GM21528 (cell line): ENCODE measurements around the gene CCDC85B.

Experiments
- ATAC-seq: cut with Tn5 transposase; IDR thresholded peaks from one replicate; pipeline ENCODE4 v1.9.1; 2021; ENCODE audit warnings: mild to moderate bottlenecking, moderate library complexity; ENCODE audit not compliant: unreplicated experiment, low FRiP score

Gene CCDC85B

DNA sequence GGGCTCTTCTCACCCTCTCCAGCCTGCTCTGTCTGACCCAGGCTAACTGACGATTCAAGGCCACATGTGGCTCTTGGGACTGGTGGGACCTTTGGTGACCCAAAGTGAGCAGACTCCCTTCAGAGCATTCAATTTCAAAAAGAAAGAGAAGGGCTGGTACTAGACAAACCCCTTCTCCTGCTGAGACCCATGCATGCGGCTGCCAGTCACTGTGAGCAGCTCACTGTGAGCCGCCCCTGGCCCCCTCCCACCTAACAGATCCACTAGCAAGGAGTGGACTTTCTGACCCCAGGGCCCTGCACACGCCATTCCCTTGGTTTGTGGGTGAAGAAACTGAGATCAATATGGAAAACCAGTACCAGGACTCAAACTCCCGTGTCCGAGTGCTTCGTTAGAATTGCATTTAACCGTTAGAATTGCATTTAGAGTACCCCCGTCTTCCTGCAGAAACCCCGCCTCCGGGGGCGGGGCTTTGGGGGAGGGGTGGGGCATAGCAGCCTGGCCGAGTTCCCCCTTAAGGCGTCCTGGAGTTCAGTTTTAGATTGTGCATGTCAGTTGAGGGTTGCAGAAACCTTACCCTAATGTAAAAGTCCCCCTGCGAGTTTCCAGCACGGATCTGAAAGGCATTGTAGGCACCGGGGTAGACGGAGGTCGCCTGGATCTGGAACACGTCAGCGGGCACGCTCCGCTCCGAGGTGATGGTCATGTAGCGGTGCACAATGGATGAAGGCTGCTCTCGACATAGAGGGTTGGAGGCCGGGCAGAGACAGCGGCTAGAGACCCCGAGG lies 23.0 kb upstream of the CCDC85B start:
- ATAC-seq = no peak

GRCh38 chr11:65868076-65868667 lies 22.3 kb upstream of the CCDC85B start:
- ATAC-seq = no peak

DNA sequence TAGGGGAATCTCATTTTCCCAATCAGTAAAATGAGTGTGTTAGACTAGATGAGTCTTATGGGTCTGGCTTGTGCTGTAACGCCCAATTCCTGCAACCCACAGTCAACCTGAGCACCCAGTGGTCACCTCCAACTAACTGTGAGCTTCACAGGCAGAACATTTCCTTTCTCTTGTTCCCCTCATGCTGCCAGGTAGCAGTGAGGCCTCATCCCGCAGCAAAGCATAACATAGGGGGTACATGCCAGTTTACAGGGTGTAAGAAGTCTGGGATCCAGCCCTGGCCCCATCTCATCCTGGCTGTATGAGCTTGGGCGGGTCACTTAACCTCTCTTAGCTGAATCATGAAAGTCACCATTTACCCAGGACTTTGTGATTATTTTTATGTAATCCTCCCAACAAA lies 21.6 kb upstream of the CCDC85B start:
- ATAC-seq = no peak

- no peak for ATAC-seq
These were observed 20.7 kb upstream of the CCDC85B start for GRCh38 chr11:65869643-65870306.

DNA sequence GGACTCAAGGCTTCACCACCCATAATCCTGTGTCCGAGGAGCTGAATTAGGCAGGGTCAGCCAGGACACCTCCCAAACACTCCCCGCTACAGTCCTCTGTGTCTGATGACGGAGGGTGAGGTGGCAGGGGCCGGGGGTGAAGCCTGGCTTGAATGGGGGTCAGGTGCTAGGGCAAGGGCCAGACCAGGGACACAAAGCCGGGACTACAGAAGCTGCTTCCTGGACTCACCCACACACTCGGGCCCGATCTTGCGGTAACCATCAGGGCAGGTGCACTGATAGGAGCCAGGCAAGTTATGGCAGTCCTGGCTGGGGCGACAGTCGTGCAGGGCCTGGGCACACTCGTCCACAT lies 20.2 kb upstream of the CCDC85B start:
- no peak for ATAC-seq

DNA sequence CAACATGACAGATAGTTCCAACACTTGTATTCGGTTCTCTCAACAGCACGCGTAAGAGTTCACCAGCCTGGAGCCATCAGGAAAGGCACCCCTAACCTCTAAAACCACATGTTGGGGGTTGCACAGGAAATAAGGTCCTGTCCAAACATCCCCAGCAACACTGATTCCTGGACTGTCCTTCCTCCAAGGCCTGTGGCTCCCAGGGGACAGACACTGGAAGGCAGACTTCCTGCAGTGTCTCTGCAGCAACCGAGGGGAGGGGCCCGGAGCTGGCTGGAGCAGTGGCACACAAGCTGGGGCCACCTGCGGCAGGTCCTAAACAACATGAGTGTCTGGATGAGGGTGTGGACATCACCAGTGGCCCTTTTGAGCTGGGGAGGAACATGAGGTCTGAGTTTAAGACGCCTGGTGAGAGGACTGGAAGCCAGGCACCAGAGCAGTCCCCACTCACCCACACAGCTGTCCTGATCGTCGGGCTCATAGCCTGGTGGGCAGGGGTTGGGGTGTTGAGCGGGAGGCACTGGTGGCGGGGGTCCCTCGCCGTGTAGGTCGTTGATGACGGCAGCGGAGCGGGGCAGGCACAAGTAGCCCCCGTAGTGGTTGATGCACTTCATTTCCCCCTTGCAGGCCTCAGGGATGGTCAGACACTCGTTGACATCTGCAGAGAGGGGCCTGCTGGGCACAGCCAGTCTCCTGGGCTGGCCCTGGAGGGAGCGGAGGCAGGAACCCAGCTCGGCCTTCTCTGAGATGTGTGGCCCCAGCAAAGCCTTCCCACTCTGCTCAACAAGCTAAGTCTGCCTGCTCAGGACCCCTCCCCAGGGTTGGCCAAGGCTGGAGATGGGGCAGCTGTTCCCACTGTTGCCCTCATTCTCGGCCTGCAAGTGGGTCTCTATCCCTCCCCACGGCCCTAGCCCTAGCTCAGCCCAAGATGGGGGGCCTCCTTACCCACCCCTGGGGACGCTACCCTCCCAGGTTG lies 19.5 kb upstream of the CCDC85B start:
- ATAC-seq = no peak

DNA sequence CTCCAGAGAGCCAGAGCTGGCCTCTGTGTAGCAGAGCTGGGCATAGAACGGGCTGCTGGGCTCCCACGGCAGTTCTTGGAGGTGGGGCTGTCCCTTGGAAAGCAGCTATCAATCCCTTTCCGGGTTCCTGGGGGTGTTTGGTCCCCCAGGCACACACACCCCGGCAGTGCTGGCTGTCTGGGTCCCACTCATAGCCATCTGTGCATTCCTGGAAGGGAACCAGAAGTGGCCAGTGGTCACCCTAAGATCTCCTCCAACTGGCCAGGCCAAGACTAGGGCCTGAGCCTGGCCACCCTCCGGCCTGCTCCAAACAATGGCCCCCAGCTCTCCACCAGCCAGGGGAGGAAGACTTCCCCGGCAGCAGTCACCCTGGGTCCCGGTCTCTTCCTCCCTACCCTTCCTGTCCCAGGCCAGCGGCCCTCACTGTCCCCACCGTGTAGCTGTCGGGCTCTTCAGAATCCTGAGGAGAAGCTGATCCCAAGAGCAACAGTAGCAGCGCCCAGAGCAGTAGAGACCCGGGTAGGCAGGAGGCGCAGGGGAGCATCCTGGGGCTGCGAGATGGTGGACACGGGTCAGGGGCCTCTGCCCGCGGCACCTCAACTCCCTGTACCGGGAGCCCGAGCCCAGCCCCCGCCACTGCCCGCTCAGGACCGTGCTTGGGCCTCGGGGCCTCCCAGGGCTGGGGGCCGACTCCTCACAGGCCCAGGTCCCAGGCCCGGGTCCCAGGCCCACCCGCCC lies 18.5 kb upstream of the CCDC85B start:
- ATAC-seq = no peak

DNA sequence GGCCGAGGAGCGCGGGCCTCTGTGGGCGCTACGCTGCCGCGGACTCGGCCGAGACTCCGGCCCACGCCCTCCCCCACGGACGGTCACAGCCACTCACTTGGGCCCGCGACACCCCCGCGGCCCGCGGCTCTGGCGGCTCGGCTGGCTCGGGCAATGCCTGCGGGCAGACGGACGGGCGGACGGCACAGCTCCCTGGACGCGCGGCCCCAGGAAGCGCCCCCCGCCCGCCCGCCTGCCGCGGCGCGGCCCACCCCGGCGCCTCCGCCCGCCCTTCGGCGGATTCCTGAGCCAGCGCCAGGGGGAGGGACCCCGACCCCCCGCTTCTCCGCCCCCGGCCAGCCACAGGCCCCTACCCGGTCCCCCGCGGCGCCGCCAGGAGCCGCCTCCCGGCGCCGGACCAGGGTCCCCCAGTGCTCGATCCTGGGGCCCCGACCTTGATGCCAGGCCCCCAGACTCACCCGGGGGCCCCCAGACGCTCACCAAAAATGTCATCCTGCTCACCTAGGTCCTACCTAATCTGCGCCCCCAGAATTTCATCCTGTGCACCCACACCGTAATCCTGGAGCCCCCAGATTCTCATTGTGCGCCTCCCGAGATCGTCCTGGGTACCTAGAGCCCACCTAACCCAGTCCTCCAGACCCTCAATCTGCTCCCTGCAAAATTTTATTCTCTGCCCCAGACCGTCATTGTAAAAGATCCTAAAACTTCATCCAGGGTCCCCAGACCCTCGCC lies 17.7 kb upstream of the CCDC85B start, which contains the start of gene EFEMP2:
EFEMP2 (minus strand) TSS at position 215 of the 732 bp plus-strand sequence. CDS start 446 bp downstream, outside the sequence.
- ATAC-seq = no peak

GRCh38 chr11:65873318-65874156 lies 16.9 kb upstream of the CCDC85B start:
- peak; percentile 63 for ATAC-seq

DNA sequence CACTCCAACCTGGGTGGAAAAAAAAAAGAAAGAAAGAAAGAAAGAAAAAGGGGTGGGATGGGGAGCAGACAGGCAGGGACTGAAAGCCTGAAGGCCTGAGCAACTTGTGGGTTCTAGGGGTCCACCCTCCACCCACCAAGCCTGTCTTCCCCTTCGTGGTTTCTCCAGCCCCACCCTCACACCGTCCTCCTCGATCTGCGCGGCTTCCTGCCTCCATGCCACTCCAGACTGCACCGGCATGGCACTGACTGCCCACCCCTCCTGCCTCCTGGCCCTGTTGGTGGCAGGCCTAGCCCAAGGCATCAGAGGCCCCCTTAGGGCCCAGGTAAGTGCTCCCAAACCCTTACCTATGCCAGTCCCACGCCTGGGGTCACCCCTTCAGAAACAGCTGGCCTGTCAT lies 10.9 kb upstream of the CCDC85B start, which contains the start of gene CTSW:
CTSW (plus strand) TSS at position 221 of the 400 bp plus-strand sequence; CDS start at position 239, 18 bp downstream.
- no peak for ATAC-seq

DNA sequence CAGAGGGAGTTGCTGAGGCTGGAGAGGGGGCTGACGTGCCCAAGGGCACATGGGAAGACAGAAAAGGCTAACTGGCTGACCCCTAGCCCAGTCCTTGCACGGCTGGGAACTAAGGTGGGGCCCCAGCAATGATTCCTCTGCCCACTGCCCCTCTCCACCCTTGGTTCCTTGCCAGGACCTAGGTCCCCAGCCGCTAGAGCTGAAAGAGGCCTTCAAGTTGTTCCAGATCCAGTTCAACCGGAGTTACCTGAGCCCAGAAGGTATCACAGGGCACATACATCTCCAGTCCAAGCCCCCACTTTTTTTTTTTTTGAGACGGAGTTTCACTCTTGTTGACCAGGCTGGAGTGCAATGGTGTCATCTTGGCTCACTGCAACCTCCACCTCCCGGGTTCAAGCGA lies 10.4 kb upstream of the CCDC85B start:
- no peak for ATAC-seq

- no peak for ATAC-seq
These were observed 9.5 kb upstream of the CCDC85B start for GRCh38 chr11:65880844-65881421.

- ATAC-seq = no peak
These were observed 8.1 kb upstream of the CCDC85B start for GRCh38 chr11:65882120-65883057.

DNA sequence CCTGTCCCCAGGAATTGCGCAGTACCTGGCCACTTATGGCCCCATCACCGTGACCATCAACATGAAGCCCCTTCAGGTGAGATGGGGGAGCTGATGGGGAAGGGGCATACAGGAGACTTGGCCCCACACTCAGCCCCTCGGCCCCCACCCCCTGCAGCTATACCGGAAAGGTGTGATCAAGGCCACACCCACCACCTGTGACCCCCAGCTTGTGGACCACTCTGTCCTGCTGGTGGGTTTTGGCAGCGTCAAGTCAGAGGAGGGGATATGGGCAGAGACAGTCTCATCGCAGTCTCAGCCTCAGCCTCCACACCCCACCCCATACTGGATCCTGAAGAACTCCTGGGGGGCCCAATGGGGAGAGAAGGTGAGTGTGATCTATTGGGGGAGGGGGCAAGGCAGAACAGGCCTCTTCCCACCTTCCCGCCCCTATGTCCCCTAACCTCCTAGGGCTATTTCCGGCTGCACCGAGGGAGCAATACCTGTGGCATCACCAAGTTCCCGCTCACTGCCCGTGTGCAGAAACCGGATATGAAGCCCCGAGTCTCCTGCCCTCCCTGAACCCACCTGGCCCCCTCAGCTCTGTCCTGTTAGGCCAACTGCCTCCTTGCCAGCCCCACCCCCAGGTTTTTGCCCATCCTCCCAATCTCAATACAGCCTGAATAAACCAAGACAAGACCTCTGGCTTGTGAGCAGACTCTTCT lies 7.3 kb upstream of the CCDC85B start:
- no peak for ATAC-seq

- no peak for ATAC-seq
These were observed 6.4 kb upstream of the CCDC85B start for GRCh38 chr11:65883786-65884715.
